ENCODE data around the gene KIAA0040. TPM values are rescaled to one million over a fixed set of nuclear protein-coding genes. Genes with fewer than 3 reads are reported as not detected.

KIAA0040 gene
- total RNA-seq, 4 donors from 2014 or later, result 12.3 to 22.1 (median 16.3) TPM

DNA sequence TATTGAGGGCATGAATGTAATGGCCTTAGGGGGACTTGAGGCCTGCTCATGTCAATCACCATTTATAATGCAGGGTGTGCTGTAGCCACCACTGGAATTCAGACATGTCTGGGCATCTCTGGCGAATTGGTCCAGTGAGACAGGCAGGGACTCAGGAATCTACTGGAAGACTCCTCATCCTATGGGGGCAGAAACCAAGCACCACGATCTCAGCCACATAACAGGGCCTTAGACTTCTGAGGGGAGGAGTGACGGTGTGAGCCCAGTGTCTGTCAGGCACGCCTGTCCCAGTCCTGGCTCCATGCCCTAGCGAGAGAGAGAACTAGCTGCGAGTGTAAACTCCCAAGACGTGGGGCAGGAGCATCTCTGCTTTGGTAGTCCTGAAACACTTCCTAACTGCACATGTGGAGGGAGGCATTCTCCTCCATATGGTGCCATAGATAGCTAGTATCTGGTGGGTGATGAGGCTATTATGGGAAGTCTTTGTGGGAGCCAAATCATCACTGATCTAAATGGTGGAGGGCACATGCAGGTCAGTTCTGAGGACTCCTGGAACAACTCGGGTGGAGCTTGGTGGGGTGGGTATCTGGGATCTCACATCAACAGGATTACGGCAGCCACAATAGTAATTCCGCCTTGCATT is 29.8 kb upstream of the KIAA0040 start:
- no peak for DNase-seq
- Histone ChIP-seq H3K4me1 (no peaks in the 10 kb centered on the region), H3K9me3 (no peaks in the 10 kb centered on the region), H3K4me3 (no peak overlapping the region), H3K27me3 (no peaks in the 10 kb centered on the region), H3K36me3 (no peaks in the 10 kb centered on the region), H3K27ac (no peak overlapping the region)
- TF ChIP-seq, protein P1, sequence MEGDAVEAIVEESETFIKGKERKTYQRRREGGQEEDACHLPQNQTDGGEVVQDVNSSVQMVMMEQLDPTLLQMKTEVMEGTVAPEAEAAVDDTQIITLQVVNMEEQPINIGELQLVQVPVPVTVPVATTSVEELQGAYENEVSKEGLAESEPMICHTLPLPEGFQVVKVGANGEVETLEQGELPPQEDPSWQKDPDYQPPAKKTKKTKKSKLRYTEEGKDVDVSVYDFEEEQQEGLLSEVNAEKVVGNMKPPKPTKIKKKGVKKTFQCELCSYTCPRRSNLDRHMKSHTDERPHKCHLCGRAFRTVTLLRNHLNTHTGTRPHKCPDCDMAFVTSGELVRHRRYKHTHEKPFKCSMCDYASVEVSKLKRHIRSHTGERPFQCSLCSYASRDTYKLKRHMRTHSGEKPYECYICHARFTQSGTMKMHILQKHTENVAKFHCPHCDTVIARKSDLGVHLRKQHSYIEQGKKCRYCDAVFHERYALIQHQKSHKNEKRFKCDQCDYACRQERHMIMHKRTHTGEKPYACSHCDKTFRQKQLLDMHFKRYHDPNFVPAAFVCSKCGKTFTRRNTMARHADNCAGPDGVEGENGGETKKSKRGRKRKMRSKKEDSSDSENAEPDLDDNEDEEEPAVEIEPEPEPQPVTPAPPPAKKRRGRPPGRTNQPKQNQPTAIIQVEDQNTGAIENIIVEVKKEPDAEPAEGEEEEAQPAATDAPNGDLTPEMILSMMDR (IDR thresholded peaks at IDR 0.05), result no peak
- no peak for TF ChIP-seq POLR2A (IDR thresholded peaks at IDR 0.05)
- intact Hi-C loops (cut with DNase I; ENCODE audit: low total_unique reads), result no loop called here

DNA sequence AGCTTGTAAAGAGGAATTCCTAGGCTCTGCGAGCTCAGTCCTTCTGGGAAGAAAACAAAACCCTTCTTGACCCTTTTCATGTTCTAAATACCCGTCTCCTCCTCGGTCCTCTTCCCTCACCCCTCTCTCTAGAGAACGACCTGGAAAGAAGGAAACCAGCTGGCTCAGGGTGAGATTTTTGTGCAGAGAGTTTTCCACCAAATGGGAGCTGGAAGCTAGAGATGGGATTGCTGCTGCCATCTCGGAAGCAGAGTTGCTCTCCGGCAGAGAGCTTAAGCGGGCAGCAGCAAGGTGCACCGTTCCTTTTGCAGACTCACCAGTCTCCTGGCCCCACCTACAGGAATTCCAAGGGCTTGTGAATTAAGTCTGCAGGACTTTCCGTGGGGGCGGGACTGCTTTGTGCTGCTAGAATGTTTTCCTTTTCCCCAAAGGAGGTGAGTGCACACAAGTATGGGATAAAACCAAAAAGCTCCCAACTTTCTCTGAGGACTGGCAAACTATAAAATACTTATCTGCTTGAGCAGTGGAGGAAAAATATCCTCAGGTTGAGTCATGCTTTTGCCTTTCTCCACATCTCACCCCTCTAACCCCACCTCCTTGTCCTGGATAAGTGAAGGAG is 29.1 kb upstream of the KIAA0040 start:
- H3K27me3 ChIP-seq, result no peaks in the 10 kb centered on the region
- no peaks in the 10 kb centered on the region for H3K36me3 ChIP-seq
- no peaks in the 10 kb centered on the region for H3K4me1 ChIP-seq
- H3K9me3 ChIP-seq, result no peaks in the 10 kb centered on the region
- peak overlapping the region; percentile 18 to 32 for H3K27ac ChIP-seq
- no peak overlapping the region for H3K4me3 ChIP-seq
- intact Hi-C loops (cut with DNase I; ENCODE audit: low total_unique reads), result no loop called here
- TF ChIP-seq, protein P1 (IDR thresholded peaks at IDR 0.05), result peak in 3 of 4 experiments; percentile 10 to 37 (median 14)
- no peak for TF ChIP-seq POLR2A (IDR thresholded peaks at IDR 0.05)
- DNase-seq, result peak; percentile 40 to 44

DNA sequence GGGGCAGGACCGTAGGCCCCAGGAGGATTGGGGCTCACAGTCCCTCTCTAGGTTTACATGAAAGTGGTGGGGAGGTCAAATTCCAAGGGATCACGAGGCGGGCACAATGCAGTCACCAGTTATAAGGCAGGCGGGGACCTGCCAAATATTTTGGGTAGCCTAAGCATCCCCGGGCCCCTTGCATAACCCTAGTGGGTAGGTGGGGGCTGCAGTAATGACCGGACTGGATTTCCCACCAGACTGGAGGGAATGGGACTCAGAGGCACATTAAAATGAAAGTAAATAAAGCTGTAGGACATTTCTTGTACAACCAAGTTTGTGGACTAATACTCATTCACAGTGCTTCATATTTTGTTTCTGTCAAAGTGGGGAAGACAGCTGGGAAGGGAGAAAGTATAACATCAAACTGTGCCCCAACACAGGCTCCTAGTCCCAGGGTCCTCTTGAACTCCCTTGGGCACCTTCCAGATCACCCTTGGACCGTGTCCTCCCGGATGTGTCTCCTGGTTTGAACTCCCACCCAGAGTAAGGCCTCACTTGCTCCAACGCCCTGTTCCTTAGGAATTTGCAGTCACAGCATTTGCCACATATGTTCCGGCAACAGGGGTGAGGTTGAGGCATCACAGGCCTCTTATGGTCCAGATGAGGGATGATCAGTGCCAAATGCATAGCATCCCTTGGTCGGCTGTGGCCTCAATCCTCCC is 28.4 kb upstream of the KIAA0040 start:
- H3K27me3 ChIP-seq, result no peaks in the 10 kb centered on the region
- DNase-seq, result no peak
- no peak overlapping the region for H3K4me3 ChIP-seq
- no peaks in the 10 kb centered on the region for H3K9me3 ChIP-seq
- H3K36me3 ChIP-seq, result no peaks in the 10 kb centered on the region
- TF ChIP-seq, protein P1 (IDR thresholded peaks at IDR 0.05), result no peak
- no peak for TF ChIP-seq POLR2A (IDR thresholded peaks at IDR 0.05)
- H3K4me1 ChIP-seq, result no peaks in the 10 kb centered on the region
- intact Hi-C loops (cut with DNase I; ENCODE audit: low total_unique reads), result no loop called here
- peak overlapping the region; percentile 18 to 32 for H3K27ac ChIP-seq

DNA sequence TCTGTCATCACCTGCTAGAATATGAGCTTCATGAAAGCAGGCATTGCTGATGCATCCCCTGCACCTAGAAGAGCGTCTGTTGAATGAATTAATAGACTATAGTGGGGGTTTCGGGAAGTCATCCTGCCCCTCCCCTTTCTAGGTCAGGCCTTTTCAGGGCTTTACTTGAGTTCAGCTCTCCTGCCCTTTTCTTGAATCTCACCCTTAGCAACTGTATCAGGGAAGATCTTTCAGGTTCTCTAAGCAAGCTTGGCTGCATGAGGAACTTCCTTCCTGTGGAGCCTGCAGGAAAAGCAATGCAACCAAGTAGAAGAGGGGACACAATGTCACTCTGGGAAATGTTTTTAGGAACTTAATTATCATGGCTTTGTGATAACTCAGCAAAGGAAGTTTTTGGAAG is 27.2 kb upstream of the KIAA0040 start:
- TF ChIP-seq, protein P1 (IDR thresholded peaks at IDR 0.05), result no peak
- no peak for TF ChIP-seq POLR2A (IDR thresholded peaks at IDR 0.05)
- intact Hi-C loops (cut with DNase I; ENCODE audit: low total_unique reads), result loop anchor here (10.0 kb wide), 1 partner anchor 65 kb away; no protein-coding TSS in a partner anchor
- no peaks in the 10 kb centered on the region for H3K9me3 ChIP-seq
- H3K4me3 ChIP-seq, result no peak overlapping the region
- H3K36me3 ChIP-seq, result no peaks in the 10 kb centered on the region
- no peaks in the 10 kb centered on the region for H3K4me1 ChIP-seq
- no peak for DNase-seq
- no peak overlapping the region for H3K27ac ChIP-seq
- no peaks in the 10 kb centered on the region for H3K27me3 ChIP-seq
